HG03045 (cell line): ENCODE data around the gene NME4.
A peak's percentile ranks its signal among the peaks of the same experiment; 100 is the strongest.
"Not testable (repeated sequence)": the region's sequence is repeated elsewhere in the genome, so short reads cannot be mapped to it uniquely, and the experiment has no call there.

Experiments used
- ATAC-seq: cut with Tn5 transposase; IDR thresholded peaks from one replicate; pipeline ENCODE4 v1.9.1; 2021; ENCODE audit warnings: mild to moderate bottlenecking, moderate library complexity; ENCODE audit not compliant: unreplicated experiment

NME4 gene

DNA sequence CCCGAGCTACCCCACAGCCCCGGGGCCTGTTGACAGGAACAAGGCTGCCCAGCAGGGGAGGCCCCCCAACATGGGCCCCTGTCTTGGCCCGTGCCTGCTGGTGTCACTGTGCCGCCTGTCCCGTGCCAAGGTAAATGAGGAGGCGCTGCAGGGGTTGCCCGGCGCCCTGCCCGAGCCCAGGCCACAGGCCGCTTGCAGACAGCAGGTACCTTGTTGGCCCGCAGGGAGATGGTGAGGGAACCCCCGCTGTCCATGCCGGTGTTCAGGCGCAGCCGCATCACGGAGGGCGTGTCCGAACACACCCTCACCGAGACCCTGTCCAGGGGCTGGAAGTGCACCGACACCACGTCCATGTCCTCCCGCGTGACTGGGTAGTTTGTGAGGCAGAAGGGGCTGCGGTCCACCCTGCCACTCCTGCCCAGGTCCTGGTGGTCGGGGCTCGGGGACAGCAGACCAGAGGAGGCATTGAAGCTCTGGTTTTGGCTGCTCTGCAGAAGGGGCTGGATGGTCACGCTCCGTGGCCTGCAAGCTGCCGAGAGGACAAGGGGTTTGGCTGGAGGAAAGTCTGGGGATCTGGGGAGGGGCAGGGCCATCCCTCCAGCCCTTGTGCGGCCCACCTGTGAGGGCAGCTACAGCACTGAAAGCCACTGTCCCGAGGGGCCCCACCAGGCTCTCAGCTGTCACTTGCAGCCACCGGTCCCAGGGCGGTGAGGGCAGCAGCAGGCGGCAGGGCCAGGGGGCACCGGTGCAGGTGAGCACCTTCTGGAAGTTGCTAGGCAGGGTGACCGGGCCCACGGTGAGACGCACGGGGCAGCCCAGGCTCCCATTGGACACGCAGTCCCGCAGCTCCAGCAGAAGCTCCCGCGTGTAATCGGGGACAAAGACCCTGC is 20.8 kb upstream of the NME4 start:
- ATAC-seq = no peak

GRCh38 chr16:376817-377418 is 20.1 kb upstream of the NME4 start:
- no peak for ATAC-seq

GRCh38 chr16:377419-377951 is 19.5 kb upstream of the NME4 start:
- no peak for ATAC-seq

DNA sequence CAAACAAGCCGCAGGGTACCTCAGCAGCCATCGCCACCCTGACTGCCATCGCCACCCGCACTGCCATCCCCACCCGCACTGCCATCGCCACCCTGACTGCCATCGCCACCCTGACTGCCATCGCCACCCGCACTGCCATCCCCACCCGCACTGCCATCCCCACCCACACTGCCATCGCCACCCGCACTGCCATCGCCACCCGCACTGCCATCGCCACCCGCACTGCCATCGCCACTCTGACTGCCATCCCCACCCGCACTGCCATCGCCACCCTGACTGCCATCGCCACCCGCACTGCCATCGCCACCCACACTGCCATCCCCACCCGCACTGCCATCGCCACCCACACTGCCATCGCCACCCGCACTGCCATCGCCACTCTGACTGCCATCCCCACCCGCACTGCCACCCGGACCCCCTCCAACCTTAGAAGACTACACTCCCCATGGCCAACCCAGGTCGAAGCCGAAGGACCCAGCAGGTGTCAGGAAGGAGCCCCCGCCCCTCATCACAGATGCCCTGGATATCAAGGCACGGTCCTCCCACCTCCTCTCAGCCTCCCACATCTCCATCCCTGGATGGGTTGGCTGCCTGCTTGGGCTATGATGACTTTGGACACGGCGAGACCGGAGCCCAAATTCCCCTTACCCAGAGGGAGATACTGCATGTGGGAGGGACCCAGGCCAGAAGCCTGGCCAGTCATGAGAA is 18.7 kb upstream of the NME4 start:
- not testable (repeated sequence) for ATAC-seq

DNA sequence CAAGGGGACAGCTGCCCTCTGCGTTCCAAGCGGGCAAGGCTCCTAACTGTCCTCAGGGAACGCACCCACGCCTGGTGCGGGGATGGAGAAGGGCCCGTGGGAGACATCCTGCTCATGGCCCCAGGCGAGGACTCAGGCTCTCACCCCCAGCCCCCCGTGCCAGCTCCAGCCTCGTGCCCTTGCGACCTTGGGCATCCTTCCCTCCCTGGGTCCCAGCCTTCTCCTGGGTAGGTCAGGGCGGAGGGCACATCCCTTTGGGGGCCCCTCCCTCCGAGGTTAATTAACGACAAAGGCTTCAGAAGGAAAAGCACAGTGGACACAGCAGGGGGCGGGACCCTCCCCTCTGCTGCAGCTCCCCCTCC is 18.2 kb upstream of the NME4 start:
- no peak for ATAC-seq

DNA sequence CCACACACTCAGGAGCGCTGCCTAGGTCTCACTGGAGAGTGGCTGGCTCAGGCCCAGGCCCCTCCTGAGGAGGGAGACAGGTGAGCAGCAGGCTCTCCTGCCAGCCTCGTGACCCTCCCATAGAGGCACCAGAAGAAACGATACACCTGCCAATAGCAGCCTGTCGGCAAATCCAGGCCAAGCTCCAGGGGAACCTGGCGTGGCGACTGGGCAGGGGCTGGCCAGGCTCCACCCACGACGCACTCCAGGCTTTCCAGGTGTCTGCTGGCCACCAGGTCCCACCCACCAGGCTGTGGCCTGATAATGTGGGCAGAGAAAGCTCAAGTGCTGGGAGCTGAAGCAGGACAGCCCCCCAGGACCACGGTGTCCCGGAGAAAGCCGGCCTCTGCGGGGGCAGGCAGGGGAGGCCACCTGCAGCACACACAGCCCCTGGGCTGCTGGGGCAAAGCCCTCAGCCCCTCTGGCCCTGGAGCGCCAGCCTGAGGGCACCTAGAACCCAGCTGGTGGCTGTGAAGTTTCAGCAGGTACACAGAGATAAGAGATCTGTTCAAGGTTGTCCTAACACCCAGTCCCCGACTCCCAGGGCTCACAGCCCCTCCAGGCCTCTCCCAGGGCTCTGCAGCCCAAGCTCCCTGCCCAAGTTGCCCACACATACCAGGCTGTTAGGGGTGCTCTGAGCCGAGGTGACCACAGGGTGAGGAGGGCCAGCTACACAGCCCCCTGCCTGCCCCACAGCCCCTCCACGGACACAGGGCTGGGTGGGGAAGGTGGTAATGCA is 17.6 kb upstream of the NME4 start:
- ATAC-seq = no peak

GRCh38 chr16:379961-380761 is 16.8 kb upstream of the NME4 start:
- ATAC-seq = no peak

GRCh38 chr16:380762-381011 is 16.3 kb upstream of the NME4 start:
- ATAC-seq = no peak

GRCh38 chr16:381012-381788 is 15.8 kb upstream of the NME4 start:
- ATAC-seq = peak; percentile 12

DNA sequence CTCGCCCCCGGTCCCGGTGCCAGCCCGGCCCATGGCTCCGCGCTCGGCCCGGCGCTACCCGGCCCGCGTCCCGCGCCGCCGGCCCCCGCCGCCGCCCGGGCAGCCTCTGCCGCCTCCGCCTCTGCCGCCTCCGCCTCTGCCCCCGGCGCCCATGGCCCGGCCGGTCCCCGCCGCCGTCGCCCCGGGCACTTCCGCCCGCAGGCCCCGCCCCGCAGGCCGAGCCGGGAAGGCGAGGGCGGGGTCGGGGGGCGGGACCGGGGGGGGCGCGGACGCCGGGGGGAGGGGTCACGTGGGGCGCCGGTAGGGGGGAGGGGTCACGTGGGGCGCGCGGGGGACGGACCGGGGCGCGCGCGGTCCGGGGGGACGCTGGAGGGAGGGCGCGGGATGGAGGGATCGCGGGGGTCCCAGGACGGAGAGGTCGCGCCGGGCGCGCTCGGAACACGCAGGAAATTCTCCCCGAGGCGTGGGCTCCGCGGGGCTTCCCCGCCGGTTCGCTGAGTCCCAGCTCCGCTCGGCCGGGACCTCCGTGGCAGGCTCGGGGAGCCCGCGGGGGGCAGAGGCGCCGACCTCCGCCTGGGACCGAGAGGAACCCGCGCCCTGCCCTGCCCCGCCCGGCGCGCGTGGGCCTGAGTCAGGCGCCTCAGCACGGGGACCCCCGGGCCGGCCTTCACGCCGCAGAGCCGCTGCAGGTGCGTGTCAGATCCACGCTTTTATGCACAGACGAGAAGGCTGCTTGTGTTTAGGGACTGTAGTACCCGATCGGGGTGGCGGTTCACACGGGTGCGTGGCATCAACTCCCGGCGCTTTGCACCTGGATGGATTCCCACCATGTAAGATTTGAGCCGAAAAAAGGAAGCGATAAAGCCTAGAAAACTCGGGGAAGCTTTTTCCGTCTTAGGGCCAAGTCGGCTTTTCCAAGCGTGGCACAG is 14.9 kb upstream of the NME4 start, which contains the start of gene PGAP6:
PGAP6 (minus strand) TSS at position 190 of the 929 bp plus-strand sequence; CDS start at position 33, 157 bp downstream.
- ATAC-seq = peak; percentile 62

DNA sequence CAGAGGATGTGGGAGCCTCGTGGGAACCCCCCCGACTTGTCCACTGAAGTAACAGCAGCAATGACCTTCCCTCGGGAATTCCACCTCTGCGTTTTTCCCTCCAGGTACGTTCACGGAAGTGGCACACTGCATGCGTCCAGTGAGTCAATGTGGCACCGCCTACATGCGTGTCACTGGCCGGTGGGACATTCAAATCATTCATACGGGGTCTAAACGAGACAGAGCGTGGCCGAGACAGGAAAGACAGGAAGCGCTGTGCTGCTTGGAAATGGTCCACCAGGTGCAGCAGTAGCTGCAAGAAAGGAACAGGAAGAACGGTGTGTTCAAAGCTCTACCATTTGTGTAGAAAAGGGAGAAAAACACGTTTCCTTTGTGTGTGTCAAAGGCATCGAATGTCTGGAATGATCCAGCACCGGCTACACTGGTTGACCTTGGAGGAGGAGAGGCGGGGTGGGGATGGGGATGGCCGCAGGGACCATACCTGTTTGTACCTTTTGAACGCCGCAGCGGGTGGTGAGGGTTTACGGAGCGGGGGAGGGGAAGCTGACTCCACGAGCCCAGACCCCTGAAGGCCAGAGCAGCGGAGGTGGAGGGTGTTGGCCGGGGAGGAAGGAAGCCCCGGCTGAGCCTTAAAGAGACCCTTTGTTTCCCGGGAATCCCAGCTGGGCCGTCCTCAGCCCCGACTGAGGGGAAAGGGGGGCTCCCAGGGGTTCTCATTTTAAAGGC is 13.5 kb upstream of the NME4 start:
- no peak for ATAC-seq

DNA sequence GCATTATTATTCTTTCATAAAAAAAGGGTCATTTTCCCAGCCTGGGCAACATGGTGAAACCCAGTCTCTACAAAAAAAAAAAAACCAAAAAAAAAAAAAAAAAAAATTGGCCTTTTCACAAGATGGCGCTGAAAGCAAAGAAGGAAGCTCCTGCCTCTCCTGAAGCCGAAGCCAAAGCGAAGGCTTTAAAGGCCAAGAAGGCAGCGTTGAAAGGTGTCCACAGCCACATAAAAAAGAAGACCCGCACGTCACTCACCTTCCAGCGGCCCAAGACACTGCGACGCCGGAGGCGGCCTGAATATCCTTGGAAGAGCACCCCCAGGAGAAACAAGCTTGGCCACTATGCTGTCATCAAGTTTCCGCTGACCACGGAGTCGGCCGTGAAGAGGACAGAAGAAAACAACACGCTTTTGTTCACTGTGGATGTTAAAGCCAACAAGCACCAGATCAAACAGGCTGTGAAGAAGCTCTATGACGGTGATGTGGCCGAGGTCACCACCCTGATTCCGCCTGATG is 10.3 kb upstream of the NME4 start:
- no peak for ATAC-seq

- not testable (repeated sequence) for ATAC-seq
These were observed 9.0 kb upstream of the NME4 start for GRCh38 chr16:387761-388666.

- no peak for ATAC-seq
These were observed 7.6 kb upstream of the NME4 start for GRCh38 chr16:389352-389751.

DNA sequence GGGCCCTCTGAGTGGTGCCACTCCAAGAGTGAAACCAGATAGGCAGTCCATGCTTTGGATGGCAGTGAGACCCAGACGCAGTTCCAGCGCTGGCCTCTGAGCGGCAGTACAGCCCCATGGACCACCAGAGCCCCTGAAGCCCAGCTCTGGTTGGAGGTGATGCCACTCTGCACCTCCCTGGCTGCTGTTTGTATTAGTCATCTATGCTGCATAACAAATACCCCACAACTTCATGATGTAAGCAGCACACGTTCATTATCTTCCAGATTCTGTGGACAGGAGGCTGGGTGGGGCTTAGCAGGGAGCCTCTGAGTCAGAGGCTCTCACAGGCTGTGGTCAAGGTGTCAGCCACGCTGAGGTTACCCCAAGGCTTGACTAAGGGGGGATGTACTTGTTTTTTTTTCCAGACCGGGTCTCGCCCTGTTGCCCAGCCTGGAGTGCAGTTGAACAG is 5.1 kb upstream of the NME4 start:
- no peak for ATAC-seq

GRCh38 chr16:392450-393030 is 4.5 kb upstream of the NME4 start:
- no peak for ATAC-seq
